DOHH2 (cell line): ENCODE results near the gene DNAH7.

Source experiments
- H3F3A ChIP-seq: fragments of 200-600 bp; sonication (generic), shearing (Covaris generic); 2 replicates; pipeline ENCODE4 v1.6.0; 2016; ENCODE audit warnings: antibody characterized with exemption, mild to moderate bottlenecking; ENCODE audit not compliant: control insufficient read depth, insufficient read depth
- H3K27ac ChIP-seq: fragments of 200-600 bp; sonication (generic); 2 replicates; pipeline ENCODE4 v1.5.1; 2014; ENCODE audit warnings: low read depth, mild to moderate bottlenecking, low read length, moderate library complexity
- H3K27me3 ChIP-seq: fragments of 200-600 bp; sonication (generic); 2 replicates; pipeline ENCODE4 v1.6.1; 2014; ENCODE audit warnings: mild to moderate bottlenecking, low read length, mixed read lengths; ENCODE audit not compliant: control insufficient read depth
- H3K36me3 ChIP-seq: fragments of 200-600 bp; sonication (generic); 2 replicates; pipeline ENCODE4 v1.6.1; 2014; ENCODE audit warnings: mild to moderate bottlenecking, low read length, moderate library complexity, mixed read lengths; ENCODE audit not compliant: control insufficient read depth
- H3K4me1 ChIP-seq: fragments of 200-600 bp; sonication (generic); 2 replicates; pipeline ENCODE4 v1.6.1; 2014; ENCODE audit warnings: mild to moderate bottlenecking, low read length, mixed read lengths; ENCODE audit not compliant: control insufficient read depth
- H3K4me2 ChIP-seq: fragments of 200-600 bp; sonication (generic); 2 replicates; pipeline ENCODE4 v1.6.0; 2014; ENCODE audit warnings: mild to moderate bottlenecking, low read length, moderate library complexity
- H3K4me3 ChIP-seq: fragments of 200-600 bp; sonication (generic); 2 replicates; pipeline ENCODE4 v1.5.1; 2014; ENCODE audit warnings: mild to moderate bottlenecking, low read length, mixed read lengths
- H3K79me2 ChIP-seq: fragments of 200-600 bp; sonication (generic); 2 replicates; pipeline ENCODE4 v1.6.1; 2014; ENCODE audit warnings: mild to moderate bottlenecking, low read length, mixed read lengths; ENCODE audit not compliant: control insufficient read depth
- H3K9me2 ChIP-seq: fragments of 200-600 bp; sonication (generic); replicated peaks from 2 replicates; pipeline ENCODE4 v1.6.1; 2014; ENCODE audit warnings: mild to moderate bottlenecking, low read length, mixed read lengths; ENCODE audit not compliant: control insufficient read depth
- H3K9me3 ChIP-seq: fragments of 200-600 bp; sonication (generic); 2 replicates; pipeline ENCODE4 v1.6.1; 2014; ENCODE audit warnings: antibody characterized with exemption, low read length, mixed read lengths; ENCODE audit not compliant: control insufficient read depth, insufficient read depth
- H4K20me1 ChIP-seq: fragments of 200-600 bp; sonication (generic); 2 replicates; pipeline ENCODE4 v1.6.0; 2014; ENCODE audit warnings: low read depth, mild to moderate bottlenecking, antibody characterized with exemption, low read length, moderate library complexity; ENCODE audit not compliant: control insufficient read depth, insufficient read depth
- CTCF ChIP-seq: fragments of 200-600 bp; sonication (generic); IDR thresholded peaks from one replicate; pipeline ENCODE4 v1.5.1; 2014; ENCODE audit warnings: antibody characterized with exemption, mild to moderate bottlenecking, low read depth, low read length; ENCODE audit not compliant: poor library complexity, severe bottlenecking
- EZH2phosphoT487 ChIP-seq: fragments of 200-600 bp; sonication (generic); IDR thresholded peaks from 2 replicates; pipeline ENCODE4 v1.6.1; 2017; ENCODE audit warnings: borderline replicate concordance, mild to moderate bottlenecking, antibody characterized with exemption, low read length, moderate library complexity, mixed read lengths

Gene DNAH7

GRCh38 chr2:195759877-195760276, 308.8 kb downstream of the DNAH7 start:
- Histone ChIP-seq H3K79me2 (no peaks in the 10 kb centered on the region), H4K20me1 (no peaks in the 10 kb centered on the region), H3K4me3 (no peak overlapping the region), H3K9me2 (no peaks in the 10 kb centered on the region), H3K9me3 (no peaks in the 10 kb centered on the region), H3K36me3 (no peaks in the 10 kb centered on the region), H3K4me2 (no peak overlapping the region), H3F3A (no peaks in the 10 kb centered on the region), H3K27me3 (no peaks in the 10 kb centered on the region), H3K4me1 (no peaks in the 10 kb centered on the region), H3K27ac (no peak overlapping the region)
- TF ChIP-seq CTCF (no peak), EZH2phosphoT487 (no peak)

GRCh38 chr2:195758846-195759245, 309.8 kb downstream of the DNAH7 start:
- Histone ChIP-seq H3K4me1 (no peaks in the 10 kb centered on the region), H3K9me2 (no peaks in the 10 kb centered on the region), H3K9me3 (no peaks in the 10 kb centered on the region), H3K36me3 (no peaks in the 10 kb centered on the region), H4K20me1 (no peaks in the 10 kb centered on the region), H3K27ac (no peak overlapping the region), H3F3A (no peaks in the 10 kb centered on the region), H3K4me2 (no peak overlapping the region), H3K4me3 (no peak overlapping the region), H3K79me2 (no peaks in the 10 kb centered on the region), H3K27me3 (no peaks in the 10 kb centered on the region)
- no peak for TF ChIP-seq CTCF

GRCh38 chr2:195756218-195756942, 312.3 kb downstream of the DNAH7 start:
- Histone ChIP-seq H3K79me2 (no peaks in the 10 kb centered on the region), H3K9me3 (no peaks in the 10 kb centered on the region), H3K27me3 (no peaks in the 10 kb centered on the region), H3K4me1 (no peaks in the 10 kb centered on the region), H3K9me2 (no peaks in the 10 kb centered on the region), H3K4me2 (no peak overlapping the region), H3K4me3 (no peak overlapping the region), H3K36me3 (no peaks in the 10 kb centered on the region), H3K27ac (no peak overlapping the region), H3F3A (no peaks in the 10 kb centered on the region), H4K20me1 (no peaks in the 10 kb centered on the region)
- TF ChIP-seq CTCF (no peak), EZH2phosphoT487 (no peak)
